Keratinocyte (primary cell): Measurements from ENCODE around the gene SALL3. TPM values are rescaled to one million over a fixed set of nuclear protein-coding genes. Genes with fewer than 3 reads are reported as not detected.

Experiments used
- DNase-seq: peaks from one replicate; pipeline ENCODE4 v3.0.0-alpha.2; 2011; ENCODE audit warnings: low read depth, missing footprints, low spot score
- FAIRE-seq: peaks from 2 replicates; lab custom pipeline; 2011; peaks lifted over from hg19 to GRCh38; lab: Jason Lieb, UNC
- H2AFZ ChIP-seq: 2 replicates; pipeline ENCODE4 v1.6.0; 2012; ENCODE audit warnings: low read length, control low read depth, inconsistent platforms; ENCODE audit not compliant: control insufficient read depth
- H3K27ac ChIP-seq: 2 replicates; pipeline ENCODE4 v1.5.1; 2011; ENCODE audit warnings: low read length; ENCODE audit not compliant: control insufficient read depth, insufficient read depth
- H3K27me3 ChIP-seq: 3 replicates; pipeline ENCODE4 v1.6.0; 2011; ENCODE audit warnings: low read length; ENCODE audit not compliant: control insufficient read depth, insufficient read depth; ENCODE audit errors: extremely low read depth
- H3K36me3 ChIP-seq, 2 experiments: 2 replicates in 1 of 2; 3 replicates in 1 of 2; pipeline ENCODE4 v1.5.1; 2011; ENCODE audit warnings: low read length in 2 of 2, mild to moderate bottlenecking in 1 of 2; ENCODE audit not compliant: control insufficient read depth in 2 of 2, insufficient read depth in 2 of 2; ENCODE audit errors: extremely low read depth in 1 of 2
- H3K4me1 ChIP-seq: 3 replicates; pipeline ENCODE4 v1.5.1; 2011; ENCODE audit warnings: low read length; ENCODE audit not compliant: control insufficient read depth, insufficient read depth; ENCODE audit errors: extremely low read depth
- H3K4me2 ChIP-seq: 3 replicates; pipeline ENCODE4 v1.6.0; 2011; ENCODE audit warnings: low read depth, low read length; ENCODE audit not compliant: control insufficient read depth, insufficient read depth; ENCODE audit errors: extremely low read depth
- H3K4me3 ChIP-seq, 3 experiments: fragments of 200-600 bp in 1 of 3; sonication (generic) in 1 of 3; 2 replicates in 2 of 3; 3 replicates in 1 of 3; pipeline ENCODE4 v1.5.1; 2011 to 2016; ENCODE audit warnings: low read length in 3 of 3, mild to moderate bottlenecking in 3 of 3, control low read depth in 2 of 3, inconsistent platforms in 1 of 3, low read depth in 1 of 3, mixed read lengths in 1 of 3, mixed run types in 1 of 3, moderate library complexity in 1 of 3; ENCODE audit not compliant: control insufficient read depth in 2 of 3, insufficient read depth in 2 of 3; ENCODE audit errors: extremely low read depth in 1 of 3
- H3K79me2 ChIP-seq: 2 replicates; pipeline ENCODE4 v1.6.0; 2012; ENCODE audit warnings: low read length; ENCODE audit not compliant: control insufficient read depth, insufficient read depth
- H3K9ac ChIP-seq: 3 replicates; pipeline ENCODE4 v1.6.0; 2011; ENCODE audit warnings: low read length; ENCODE audit not compliant: control insufficient read depth, insufficient read depth; ENCODE audit errors: extremely low read depth
- H3K9me1 ChIP-seq: 3 replicates; pipeline ENCODE4 v1.6.0; 2011; ENCODE audit warnings: low read length; ENCODE audit not compliant: control insufficient read depth, insufficient read depth; ENCODE audit errors: extremely low read depth
- H3K9me3 ChIP-seq: 2 replicates; pipeline ENCODE4 v1.5.1; 2012; ENCODE audit warnings: low read depth, low read length; ENCODE audit not compliant: control insufficient read depth
- H4K20me1 ChIP-seq: 3 replicates; pipeline ENCODE4 v1.6.0; 2011; ENCODE audit warnings: low read length; ENCODE audit not compliant: control insufficient read depth, insufficient read depth; ENCODE audit errors: extremely low read depth
- EZH2 ChIP-seq: IDR thresholded peaks from one replicate; pipeline ENCODE4 v1.6.1; 2012; ENCODE audit warnings: inconsistent platforms, mild to moderate bottlenecking, low read length, moderate library complexity
- dilution Hi-C: fragments of 300-500 bp; cut with MboI; formaldehyde crosslinking; loops from one replicate; pipeline ENCODE4 v1.7.0; 2020; ENCODE audit warnings: low sequenced_read_pairs; ENCODE audit not compliant: extremely low pct_ligation_motif_present
- polyA plus RNA-seq, 5 experiments: library from polyadenylated mRNA; depleted of rRNA in 3 of 5; stranded (reverse) in 3 of 5; stranded (forward) in 1 of 5; unstranded in 1 of 5; fragments of >200 nt; gene quantifications; 1 replicate in 1 of 5; 2 replicates in 3 of 5; 3 replicates in 1 of 5; pipeline versions ENCODE4 v1.2.1 to v1.2.3, GENCODE V29; 2011 to 2012; ENCODE audit warnings: missing spikeins in 2 of 5, low read depth in 1 of 5, low replicate concordance in 1 of 5
- TF ChIP-seq, protein P1 (sequence below), 3 experiments: IDR thresholded peaks in 1 of 3; conservative IDR thresholded peaks in 1 of 3; optimal IDR thresholded peaks in 1 of 3; 2 replicates in 2 of 3; 3 replicates in 1 of 3; pipeline versions ENCODE3 to v1.5.1; 2011; ENCODE audit warnings: low read length in 3 of 3, mild to moderate bottlenecking in 3 of 3, moderate library complexity in 2 of 3, control low read depth in 1 of 3, inconsistent platforms in 1 of 3; ENCODE audit not compliant: insufficient read depth in 2 of 3; ENCODE audit errors: extremely low read depth in 1 of 3

Gene SALL3
- polyA plus RNA-seq, 1 donor (not counting 4 experiments of a cell fraction or from before 2014, with no cell fraction given) = not detected

DNA sequence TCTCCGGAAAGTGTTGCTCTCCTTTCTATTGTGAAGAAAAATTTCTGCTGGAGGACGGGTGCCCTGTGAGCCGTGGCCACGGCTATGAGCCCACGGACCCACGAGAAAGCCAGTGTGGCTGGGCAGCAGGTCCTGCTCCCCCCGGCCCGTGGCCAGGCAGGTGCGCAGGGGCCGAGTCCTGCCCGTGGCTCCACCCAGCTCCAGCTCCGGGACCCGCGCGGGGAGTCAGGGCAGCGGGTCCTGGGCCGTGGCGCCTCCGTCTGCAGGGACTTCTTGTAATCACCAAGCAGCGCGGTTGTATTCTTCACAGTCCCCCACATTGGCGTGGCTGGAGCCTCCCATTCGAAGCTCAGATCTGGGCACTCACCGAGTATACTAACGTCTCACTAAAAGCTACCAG lies 43.0 kb downstream of the SALL3 start:
- FAIRE-seq = no peak
- no peaks in the 10 kb centered on the region for H3K27me3 ChIP-seq

DNA sequence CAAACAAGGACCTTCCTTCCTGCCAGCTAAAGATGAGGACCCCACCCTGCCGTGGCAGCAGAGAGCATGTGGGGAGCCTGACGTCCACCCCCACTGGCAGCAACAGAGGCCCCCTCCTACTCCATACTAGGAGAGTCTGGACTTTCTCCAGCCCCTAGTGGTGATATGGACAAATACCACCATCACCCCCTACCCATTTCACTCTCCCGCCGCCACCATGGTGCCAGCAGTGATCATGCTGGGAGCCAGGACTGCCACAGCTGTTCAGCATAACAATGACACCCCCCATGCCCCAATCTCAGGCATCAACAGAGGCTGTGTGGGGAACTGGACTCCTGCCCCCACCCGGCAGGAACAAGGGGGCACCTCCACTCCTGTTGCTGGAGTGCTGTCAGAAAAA lies 46.9 kb downstream of the SALL3 start:
- Histone ChIP-seq H3K9me3 (no peaks in the 10 kb centered on the region), H3K79me2 (no peaks in the 10 kb centered on the region), H3K9ac (no peak overlapping the region), H3K4me1 (no peaks in the 10 kb centered on the region), H3K4me2 (no peak overlapping the region), H2AFZ (no peak overlapping the region), H3K27me3 (no peaks in the 10 kb centered on the region), H3K36me3 (no peaks in the 10 kb centered on the region), H4K20me1 (no peaks in the 10 kb centered on the region), H3K27ac (no peak overlapping the region), H3K9me1 (no peaks in the 10 kb centered on the region), H3K4me3 (no peak overlapping the region)
- TF ChIP-seq EZH2 = no peak
- TF ChIP-seq, protein P1, sequence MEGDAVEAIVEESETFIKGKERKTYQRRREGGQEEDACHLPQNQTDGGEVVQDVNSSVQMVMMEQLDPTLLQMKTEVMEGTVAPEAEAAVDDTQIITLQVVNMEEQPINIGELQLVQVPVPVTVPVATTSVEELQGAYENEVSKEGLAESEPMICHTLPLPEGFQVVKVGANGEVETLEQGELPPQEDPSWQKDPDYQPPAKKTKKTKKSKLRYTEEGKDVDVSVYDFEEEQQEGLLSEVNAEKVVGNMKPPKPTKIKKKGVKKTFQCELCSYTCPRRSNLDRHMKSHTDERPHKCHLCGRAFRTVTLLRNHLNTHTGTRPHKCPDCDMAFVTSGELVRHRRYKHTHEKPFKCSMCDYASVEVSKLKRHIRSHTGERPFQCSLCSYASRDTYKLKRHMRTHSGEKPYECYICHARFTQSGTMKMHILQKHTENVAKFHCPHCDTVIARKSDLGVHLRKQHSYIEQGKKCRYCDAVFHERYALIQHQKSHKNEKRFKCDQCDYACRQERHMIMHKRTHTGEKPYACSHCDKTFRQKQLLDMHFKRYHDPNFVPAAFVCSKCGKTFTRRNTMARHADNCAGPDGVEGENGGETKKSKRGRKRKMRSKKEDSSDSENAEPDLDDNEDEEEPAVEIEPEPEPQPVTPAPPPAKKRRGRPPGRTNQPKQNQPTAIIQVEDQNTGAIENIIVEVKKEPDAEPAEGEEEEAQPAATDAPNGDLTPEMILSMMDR (optimal IDR thresholded peaks at IDR 0.05 in 1 of 3, IDR thresholded peaks at IDR 0.05 in 1 of 3, conservative IDR thresholded peaks at IDR 0.05 in 1 of 3; ENCODE audit: extremely low read depth in 1 of 3, insufficient read depth in 2 of 3, low read length in 3 of 3) = no peak
- FAIRE-seq (no peak), DNase-seq (no peak)
- dilution Hi-C loops = no loop called here

More for the DNA sequence above, 43.0 kb downstream of the SALL3 start:
- Histone ChIP-seq H3K4me3 (no peak overlapping the region), H3K79me2 (no peaks in the 10 kb centered on the region), H3K36me3 (no peaks in the 10 kb centered on the region), H3K4me2 (no peak overlapping the region), H4K20me1 (no peaks in the 10 kb centered on the region), H3K27ac (no peak overlapping the region), H3K4me1 (no peaks in the 10 kb centered on the region), H3K9me1 (no peaks in the 10 kb centered on the region), H2AFZ (no peak overlapping the region), H3K9ac (no peak overlapping the region), H3K9me3 (no peaks in the 10 kb centered on the region)
- TF ChIP-seq, protein P1 (optimal IDR thresholded peaks at IDR 0.05 in 1 of 3, IDR thresholded peaks at IDR 0.05 in 1 of 3, conservative IDR thresholded peaks at IDR 0.05 in 1 of 3; ENCODE audit: extremely low read depth in 1 of 3, insufficient read depth in 2 of 3, low read length in 3 of 3) = no peak
- no peak for TF ChIP-seq EZH2
- dilution Hi-C loops = no loop called here
- DNase-seq = no peak
